Loucy (cell line): ENCODE measurements around the gene CELF5.

Experiments
- CTCF ChIP-seq: fragments of 200-600 bp; sonication (generic); conservative IDR thresholded peaks from 2 replicates; pipeline ENCODE4 v1.5.1; 2014; ENCODE audit warnings: mild to moderate bottlenecking, antibody characterized with exemption, low read length
- EZH2phosphoT487 ChIP-seq: fragments of 200-600 bp; IDR thresholded peaks from 2 replicates; pipeline ENCODE4 v1.6.1; 2018; ENCODE audit warnings: antibody characterized with exemption, mild to moderate bottlenecking, moderate library complexity, borderline replicate concordance

- TF ChIP-seq EZH2phosphoT487 (no peak), CTCF (no peak)
Measured at GRCh38 chr19:3309724-3310123, 85.3 kb downstream of the CELF5 start.
